ENCODE results near the gene TIAM2. TPM values are rescaled to one million over a fixed set of nuclear protein-coding genes. Genes with fewer than 3 reads are reported as not detected.

TIAM2 gene
- total RNA-seq, 1 donor from 2014 or later: 18.1 TPM

DNA sequence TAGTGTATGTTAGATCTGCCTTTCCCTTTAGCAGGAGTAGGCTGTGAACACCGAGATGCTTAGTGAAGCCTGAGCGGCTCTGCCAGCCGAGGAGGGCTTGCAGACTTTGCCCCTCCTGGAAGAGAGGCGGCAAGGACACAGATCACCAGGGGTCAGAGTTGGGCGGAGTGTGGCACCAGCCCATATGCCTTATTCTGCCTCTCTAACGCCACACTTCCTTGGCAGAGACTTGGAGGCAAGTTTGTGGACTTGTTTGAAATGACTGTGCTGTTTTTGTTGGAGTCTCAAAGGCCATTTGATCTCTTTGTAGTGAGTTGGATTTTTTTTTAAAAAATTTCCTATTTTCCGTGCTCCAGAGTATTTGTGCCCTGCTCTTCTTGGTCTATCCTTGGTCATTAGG lies 224.2 kb downstream of the TIAM2 start:
- H3K4me1 Mint-ChIP-seq: peaks cover 15% of the 10 kb centered on the region
- H3K4me3 Mint-ChIP-seq: no peak overlapping the region
- H3K27ac Mint-ChIP-seq: no peak overlapping the region
- no peaks in the 10 kb centered on the region for H3K9me3 Mint-ChIP-seq
- no peaks in the 10 kb centered on the region for H3K27me3 Mint-ChIP-seq (ENCODE audit: low read depth)
- no peak for DNase-seq (ENCODE audit: low spot score in 2 of 2, unreplicated experiment in 2 of 2)
- TF ChIP-seq CTCF (IDR thresholded peaks at IDR 0.05; ENCODE audit: unreplicated experiment): no peak
- peaks cover 2% of the 10 kb centered on the region for H3K36me3 Mint-ChIP-seq

GRCh38 chr6:155219858-155220301 lies 224.8 kb downstream of the TIAM2 start:
- peaks cover 2% of the 10 kb centered on the region for H3K36me3 Mint-ChIP-seq
- H3K9me3 Mint-ChIP-seq: no peaks in the 10 kb centered on the region
- no peak overlapping the region for H3K27ac Mint-ChIP-seq
- H3K27me3 Mint-ChIP-seq (ENCODE audit: low read depth): no peaks in the 10 kb centered on the region
- peaks cover 16% of the 10 kb centered on the region for H3K4me1 Mint-ChIP-seq
- no peak for DNase-seq (ENCODE audit: low spot score in 2 of 2, unreplicated experiment in 2 of 2)
- H3K4me3 Mint-ChIP-seq: no peak overlapping the region
- no peak for TF ChIP-seq CTCF (IDR thresholded peaks at IDR 0.05; ENCODE audit: unreplicated experiment)

DNA sequence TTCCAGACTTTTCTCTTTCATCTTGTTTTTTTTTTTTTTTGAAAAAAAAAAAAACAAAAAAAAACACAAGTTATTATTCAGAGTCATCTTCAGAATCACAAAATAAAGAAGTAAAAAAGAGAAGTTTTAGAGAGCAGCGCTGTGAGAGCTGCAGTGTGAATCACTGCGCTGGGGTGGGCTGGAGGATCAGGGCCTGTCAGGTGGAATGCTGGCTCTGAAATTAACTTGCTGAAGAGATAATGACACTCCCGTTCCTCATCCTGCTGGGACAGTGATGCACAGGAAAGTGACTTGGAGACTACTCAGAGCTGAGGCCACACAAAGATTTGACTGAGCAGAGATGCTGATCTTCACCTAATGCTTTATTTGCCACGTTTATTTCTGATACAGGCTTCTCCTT lies 226.0 kb downstream of the TIAM2 start:
- H3K4me3 Mint-ChIP-seq: no peak overlapping the region
- no peak for TF ChIP-seq CTCF (IDR thresholded peaks at IDR 0.05; ENCODE audit: unreplicated experiment)
- H3K27me3 Mint-ChIP-seq (ENCODE audit: low read depth): no peaks in the 10 kb centered on the region
- peaks cover 17% of the 10 kb centered on the region for H3K4me1 Mint-ChIP-seq
- H3K27ac Mint-ChIP-seq: no peak overlapping the region
- H3K9me3 Mint-ChIP-seq: no peaks in the 10 kb centered on the region
- no peak for DNase-seq (ENCODE audit: low spot score in 2 of 2, unreplicated experiment in 2 of 2)
- H3K36me3 Mint-ChIP-seq: peaks cover 2% of the 10 kb centered on the region

- H3K27me3 Mint-ChIP-seq (ENCODE audit: low read depth): no peaks in the 10 kb centered on the region
- peaks cover 2% of the 10 kb centered on the region for H3K36me3 Mint-ChIP-seq
- no peak overlapping the region for H3K4me3 Mint-ChIP-seq
- H3K9me3 Mint-ChIP-seq: peaks cover 4% of the 10 kb centered on the region
- no peak for DNase-seq (ENCODE audit: low spot score in 2 of 2, unreplicated experiment in 2 of 2)
- no peak for TF ChIP-seq CTCF (IDR thresholded peaks at IDR 0.05; ENCODE audit: unreplicated experiment)
- no peak overlapping the region for H3K27ac Mint-ChIP-seq
- peaks cover 8% of the 10 kb centered on the region for H3K4me1 Mint-ChIP-seq
These were observed 227.4 kb downstream of the TIAM2 start for GRCh38 chr6:155222506-155222905.

- Mint-ChIP-seq H3K36me3 (peaks cover 2% of the 10 kb centered on the region), H3K27ac (no peak overlapping the region), H3K4me1 (peaks cover 17% of the 10 kb centered on the region), H3K4me3 (no peak overlapping the region), H3K27me3 (ENCODE audit: low read depth) (no peaks in the 10 kb centered on the region), H3K9me3 (peaks cover 4% of the 10 kb centered on the region)
- TF ChIP-seq CTCF (IDR thresholded peaks at IDR 0.05; ENCODE audit: unreplicated experiment): no peak
- no peak for DNase-seq (ENCODE audit: low spot score in 2 of 2, unreplicated experiment in 2 of 2)
These were observed 228.7 kb downstream of the TIAM2 start for GRCh38 chr6:155223646-155224451.

Data from mesothelial cell of epicardium (in vitro differentiated cells).